ELR (cell line): ENCODE measurements around the gene CYP2W1.
A peak's percentile ranks its signal among the peaks of the same experiment; 100 is the strongest.
"Not testable (repeated sequence)": the region's sequence is repeated elsewhere in the genome, so short reads cannot be mapped to it uniquely, and the experiment has no call there.

ENCODE experiments used
- DNase-seq: peaks from one replicate; pipeline ENCODE4 v3.0.0-alpha.2; 2015; ENCODE audit warnings: low read depth

Gene CYP2W1

GRCh38 chr7:1028775-1029636, 46.0 kb downstream of the CYP2W1 start:
- peak; percentile 98 for DNase-seq

GRCh38 chr7:1029637-1030443, 46.9 kb downstream of the CYP2W1 start:
- no peak for DNase-seq

- DNase-seq, result no peak
Observed at GRCh38 chr7:1030444-1031070, 47.6 kb downstream of the CYP2W1 start.

GRCh38 chr7:1031716-1032455, 48.9 kb downstream of the CYP2W1 start:
- DNase-seq, result no peak

- DNase-seq, result no peak
Observed at GRCh38 chr7:1032536-1033181, 49.7 kb downstream of the CYP2W1 start.

GRCh38 chr7:1033546-1034145, 50.7 kb downstream of the CYP2W1 start:
- DNase-seq, result no peak

GRCh38 chr7:1034769-1035168, 51.8 kb downstream of the CYP2W1 start:
- not testable (repeated sequence) for DNase-seq

GRCh38 chr7:1036164-1036928, 53.4 kb downstream of the CYP2W1 start:
- not testable (repeated sequence) for DNase-seq
